ENCODE results near the gene STK38.

STK38 gene

GRCh38 chr6:36563237-36563927 lies 16.1 kb upstream of the STK38 start:
- no peak for DNase-seq

- no peak for DNase-seq
Measured at GRCh38 chr6:36560822-36561221, 13.5 kb upstream of the STK38 start.

GRCh38 chr6:36559011-36559793 lies 11.9 kb upstream of the STK38 start:
- no peak for DNase-seq

- DNase-seq = no peak
Measured at GRCh38 chr6:36556281-36556680, 9.0 kb upstream of the STK38 start.

- no peak for DNase-seq
Measured at GRCh38 chr6:36555750-36556252, 8.5 kb upstream of the STK38 start.

GRCh38 chr6:36550473-36551000 lies 3.3 kb upstream of the STK38 start:
- no peak for DNase-seq

- no peak for DNase-seq
Measured at GRCh38 chr6:36548401-36548743, 1.1 kb upstream of the STK38 start.

- DNase-seq = no peak
Measured at GRCh38 chr6:36547646-36548400, 544 bp upstream of the STK38 start.

GRCh38 chr6:36546308-36546919 lies 865 bp downstream of the STK38 start:
- DNase-seq = no peak

GRCh38 chr6:36545767-36546307 lies 1.4 kb downstream of the STK38 start:
- no peak for DNase-seq

- DNase-seq = peak; percentile 82
Measured at GRCh38 chr6:36544228-36544627, 3.1 kb downstream of the STK38 start.

- no peak for DNase-seq
Measured at GRCh38 chr6:36542041-36542440, 5.2 kb downstream of the STK38 start.

- DNase-seq = peak; percentile 54
Measured at GRCh38 chr6:36539814-36540568, 7.3 kb downstream of the STK38 start.

GRCh38 chr6:36536873-36537547 lies 10.3 kb downstream of the STK38 start:
- DNase-seq = no peak

- no peak for DNase-seq
Measured at GRCh38 chr6:36533321-36533720, 14.0 kb downstream of the STK38 start.

- DNase-seq = no peak
Measured at GRCh38 chr6:36526066-36526465, 21.2 kb downstream of the STK38 start.

GRCh38 chr6:36525346-36525745 lies 21.9 kb downstream of the STK38 start:
- no peak for DNase-seq

- no peak for DNase-seq
Measured at GRCh38 chr6:36524871-36525270, 22.4 kb downstream of the STK38 start.

GRCh38 chr6:36523936-36524499 lies 23.3 kb downstream of the STK38 start:
- DNase-seq = no peak

GRCh38 chr6:36523451-36523850 lies 23.8 kb downstream of the STK38 start:
- no peak for DNase-seq

- DNase-seq = no peak
Measured at GRCh38 chr6:36519352-36519751, 27.9 kb downstream of the STK38 start.

Data from central memory CD4-positive, alpha-beta T cell (primary cell).